Activated CD8-positive, alpha-beta memory T cell treated with anti-CD3 and anti-CD28 coated beads, Interleukin-2, amount 50 U/mL, for 4 hours (primary cell): ENCODE data around the gene VCP.

ENCODE experiments used
- DNase-seq: peaks from one replicate; pipeline ENCODE4 v3.0.0-alpha.2; 2020

VCP gene

GRCh38 chr9:35102769-35103659 is 30.6 kb upstream of the VCP start, which contains the start of gene STOML2:
TSS of gene STOML2 (minus strand) at chr9:35103131. CDS start at chr9:35103094, 37 bp downstream.
- peak; percentile 88 for DNase-seq

- no peak for DNase-seq
Measured at GRCh38 chr9:35102465-35102768, 30.0 kb upstream of the VCP start.

- no peak for DNase-seq
Measured at GRCh38 chr9:35097573-35097972, 25.1 kb upstream of the VCP start.

GRCh38 chr9:35096035-35096849 is 23.8 kb upstream of the VCP start, which contains the start of gene PIGO:
TSS of gene PIGO (minus strand) at chr9:35096591. CDS start at chr9:35095565, 1,026 bp downstream.
- DNase-seq = peak; percentile 89

- no peak for DNase-seq
Measured at GRCh38 chr9:35091536-35091935, 19.1 kb upstream of the VCP start.

- no peak for DNase-seq
Measured at GRCh38 chr9:35089434-35089833, 17.0 kb upstream of the VCP start.

- DNase-seq = no peak
Measured at GRCh38 chr9:35085078-35085477, 12.7 kb upstream of the VCP start.

GRCh38 chr9:35079426-35080341 is 7.3 kb upstream of the VCP start, which contains the start of gene FANCG:
TSS of gene FANCG (minus strand) at chr9:35079942. CDS start at chr9:35079524, 418 bp downstream.
- peak; percentile 80 for DNase-seq

- DNase-seq = no peak
Measured at GRCh38 chr9:35079041-35079425, 6.6 kb upstream of the VCP start.

- DNase-seq = no peak
Measured at GRCh38 chr9:35078066-35078465, 5.6 kb upstream of the VCP start.

- DNase-seq = no peak
Measured at GRCh38 chr9:35076848-35077247, 4.4 kb upstream of the VCP start.

GRCh38 chr9:35075358-35075757 is 2.9 kb upstream of the VCP start:
- no peak for DNase-seq

- no peak for DNase-seq
Measured at GRCh38 chr9:35074791-35075190, 2.4 kb upstream of the VCP start.

- DNase-seq = no peak
Measured at GRCh38 chr9:35074141-35074540, 1.7 kb upstream of the VCP start.

- no peak for DNase-seq
Measured at GRCh38 chr9:35073279-35073612, 821 bp upstream of the VCP start.

GRCh38 chr9:35071814-35072460 is 488 bp downstream of the VCP start:
- DNase-seq = peak; percentile 73

GRCh38 chr9:35070823-35071813 is 1.3 kb downstream of the VCP start:
- DNase-seq = no peak

GRCh38 chr9:35069020-35069419 is 3.4 kb downstream of the VCP start:
- DNase-seq = no peak

- DNase-seq = no peak
Measured at GRCh38 chr9:35067056-35067455, 5.4 kb downstream of the VCP start.

GRCh38 chr9:35060548-35061207 is 11.7 kb downstream of the VCP start:
- DNase-seq = no peak

- no peak for DNase-seq
Measured at GRCh38 chr9:35059438-35059837, 13.0 kb downstream of the VCP start.
